Kidney (tissue), 14 donors: ENCODE data around the gene FBN3. TPM values are rescaled to one million over a fixed set of nuclear protein-coding genes. Genes with fewer than 3 reads are reported as not detected.

Source experiments
- DNase-seq, 5 donors: peaks; one replicate each; pipeline ENCODE4 v3.0.0-alpha.2; 2013 to 2020
- FAIRE-seq: peaks from 2 replicates; lab custom pipeline; 2012; peaks lifted over from hg19 to GRCh38; lab: Jason Lieb, UNC
- H3K27ac ChIP-seq, 2 donors: one replicate each; pipeline ENCODE4 v1.7.0; 2013; ENCODE audit warnings: low read depth in 2 of 2, low read length in 2 of 2, inconsistent platforms in 1 of 2
- H3K27me3 ChIP-seq: one replicate; pipeline ENCODE4 v1.7.1; 2013; ENCODE audit warnings: low read length, inconsistent platforms; ENCODE audit not compliant: control insufficient read depth, insufficient read depth
- H3K36me3 ChIP-seq, 3 donors: one replicate each; pipeline versions ENCODE4 v1.7.0 to v1.7.1; 2013; ENCODE audit warnings: low read length in 3 of 3, control low read depth in 1 of 3, inconsistent platforms in 1 of 3; ENCODE audit not compliant: insufficient read depth in 3 of 3, control insufficient read depth in 2 of 3
- H3K4me1 ChIP-seq, 3 donors: one replicate each; pipeline versions ENCODE4 v1.7.0 to v1.7.1; 2013; ENCODE audit warnings: low read length in 3 of 3, inconsistent platforms in 1 of 3, low read depth in 1 of 3; ENCODE audit not compliant: control insufficient read depth in 2 of 3, insufficient read depth in 2 of 3
- H3K4me3 ChIP-seq, 3 donors: one replicate each; pipeline versions ENCODE4 v1.7.0 to v1.8.1; 2013; ENCODE audit warnings: low read length in 3 of 3, control low read depth in 1 of 3, inconsistent platforms in 1 of 3
- H3K9ac ChIP-seq, 3 donors: one replicate each; pipeline versions ENCODE4 v1.7.0 to v1.7.1; 2013; ENCODE audit warnings: low read length in 3 of 3, control low read depth in 1 of 3, inconsistent platforms in 1 of 3
- H3K9me3 ChIP-seq, 3 donors: one replicate each; pipeline versions ENCODE4 v1.7.0 to v1.7.1; 2013; ENCODE audit warnings: low read length in 3 of 3, control low read depth in 1 of 3, inconsistent platforms in 1 of 3; ENCODE audit not compliant: control insufficient read depth in 2 of 3, insufficient read depth in 1 of 3
- CTCF ChIP-seq: IDR thresholded peaks from 3 replicates; pipeline ENCODE4 v1.5.1; 2012; ENCODE audit warnings: mild to moderate bottlenecking, moderate library complexity, borderline replicate concordance; ENCODE audit not compliant: insufficient read depth; ENCODE audit errors: extremely low read depth
- intact Hi-C: fragments of 100-400 bp; cut with DNase I; formaldehyde crosslinking; loops from one replicate; pipeline ENCODE4 v1.11.1; 2022
- polyA plus RNA-seq: library from polyadenylated mRNA; stranded (reverse); fragments of 350-450 nt; fragmentation: Illumina TruSeq; extraction: RNeasy Lipid Tissue Mini Kit (QIAGEN cat#74804); gene quantifications from one replicate; pipeline ENCODE4 v1.2.3, GENCODE V29; 2014; ENCODE audit warnings: low read depth, low replicate concordance; ENCODE audit not compliant: insufficient read depth
- total RNA-seq: library from RNA; stranded (reverse); fragmentation: NEBNext Ultra II Directional; extraction: Animal tissue kit (Norgen Biotek cat#: 25700); gene quantifications from one replicate; pipeline ENCODE4 v1.2.1, GENCODE V29; 2021
- donor health status: control.
- donor health status: control.
- donor health status: control.
- donor health status: control.
- donor health status: control.
- donor health status: DM: yes; HTN: yes; CAD: no.
- donor health status: Normal renal cell carcinoma (clear cell type).

FBN3 gene
- total and polyA plus RNA-seq, 2 donors from 2014 or later: 0.44 to 0.56 TPM

GRCh38 chr19:8117991-8118390 lies 31.4 kb downstream of the FBN3 start:
- Histone ChIP-seq H3K36me3 (no peaks in the 10 kb centered on the region), H3K27ac (no peak overlapping the region), H3K9ac (no peak overlapping the region), H3K4me3 (no peak overlapping the region), H3K4me1 (no peaks in the 10 kb centered on the region), H3K27me3 (no peaks in the 10 kb centered on the region), H3K9me3 (no peaks in the 10 kb centered on the region)
- no peak for TF ChIP-seq CTCF
- DNase-seq: no peak
- FAIRE-seq: no peak
- intact Hi-C loops: no loop called here

GRCh38 chr19:8116437-8117293 lies 32.7 kb downstream of the FBN3 start:
- DNase-seq (no peak), FAIRE-seq (no peak)
- Histone ChIP-seq H3K4me3 (no peak overlapping the region), H3K9me3 (no peaks in the 10 kb centered on the region), H3K36me3 (no peaks in the 10 kb centered on the region), H3K27ac (no peak overlapping the region), H3K9ac (no peak overlapping the region), H3K4me1 (no peaks in the 10 kb centered on the region), H3K27me3 (no peaks in the 10 kb centered on the region)
- TF ChIP-seq CTCF: no peak
- intact Hi-C loops: no loop called here

- intact Hi-C loops: no loop called here
- TF ChIP-seq CTCF: no peak
- Histone ChIP-seq H3K4me1 (no peaks in the 10 kb centered on the region), H3K9me3 (no peaks in the 10 kb centered on the region), H3K27me3 (no peaks in the 10 kb centered on the region), H3K27ac (no peak overlapping the region), H3K9ac (no peak overlapping the region), H3K36me3 (no peaks in the 10 kb centered on the region), H3K4me3 (no peak overlapping the region)
- DNase-seq: no peak
- FAIRE-seq: no peak
Measured at GRCh38 chr19:8115805-8116396, 33.5 kb downstream of the FBN3 start.
